GM18867 (cell line): Measurements from ENCODE around the gene ACCS.
A peak's percentile ranks its signal among the peaks of the same experiment; 100 is the strongest.

Experiments used
- ATAC-seq: cut with Tn5 transposase; IDR thresholded peaks from one replicate; pipeline ENCODE4 v1.9.1; 2021; ENCODE audit warnings: mild to moderate bottlenecking, moderate library complexity; ENCODE audit not compliant: unreplicated experiment

ACCS gene

GRCh38 chr11:44085330-44085729, 19.3 kb downstream of the ACCS start:
- ATAC-seq: no peak

- no peak for ATAC-seq
Measured at GRCh38 chr11:44088377-44088776, 22.3 kb downstream of the ACCS start.

DNA sequence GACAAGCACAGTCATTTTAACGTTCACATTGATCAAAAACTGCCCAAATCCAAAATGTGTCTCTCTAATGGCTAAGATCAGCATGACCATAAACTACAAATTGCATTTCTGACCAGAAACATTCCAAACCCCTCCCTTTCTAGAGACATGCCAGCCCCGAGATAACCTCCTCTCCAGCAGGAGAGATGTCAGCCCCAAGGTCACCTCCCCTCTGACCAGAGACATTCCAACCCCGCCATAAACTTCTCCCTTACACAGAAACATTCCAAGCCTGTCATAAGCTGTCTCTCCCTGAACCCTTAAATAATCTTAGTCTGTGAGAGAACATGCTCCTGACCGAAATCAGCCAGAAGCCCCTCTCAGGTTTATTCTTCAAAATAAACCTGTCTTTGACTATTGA, 22.8 kb downstream of the ACCS start:
- ATAC-seq: no peak

DNA sequence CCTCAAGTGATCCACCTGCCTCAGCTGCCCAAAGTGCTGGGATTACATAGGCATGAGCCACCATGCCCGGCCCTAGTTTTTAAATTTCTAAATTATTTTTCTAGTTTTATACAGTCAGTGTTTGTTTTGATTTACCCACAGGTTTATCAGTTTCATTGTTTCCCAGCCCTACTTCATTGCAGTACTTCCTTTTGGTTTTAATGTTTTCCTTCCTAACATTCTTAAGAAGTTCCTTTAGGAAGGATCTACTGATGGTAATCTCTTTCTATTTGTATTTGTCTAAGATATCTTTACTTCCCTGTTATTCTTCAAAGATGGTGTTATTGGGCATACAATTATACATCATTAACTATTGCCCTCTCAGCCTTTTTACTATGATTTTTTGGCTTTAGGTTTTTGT, 24.5 kb downstream of the ACCS start:
- no peak for ATAC-seq

DNA sequence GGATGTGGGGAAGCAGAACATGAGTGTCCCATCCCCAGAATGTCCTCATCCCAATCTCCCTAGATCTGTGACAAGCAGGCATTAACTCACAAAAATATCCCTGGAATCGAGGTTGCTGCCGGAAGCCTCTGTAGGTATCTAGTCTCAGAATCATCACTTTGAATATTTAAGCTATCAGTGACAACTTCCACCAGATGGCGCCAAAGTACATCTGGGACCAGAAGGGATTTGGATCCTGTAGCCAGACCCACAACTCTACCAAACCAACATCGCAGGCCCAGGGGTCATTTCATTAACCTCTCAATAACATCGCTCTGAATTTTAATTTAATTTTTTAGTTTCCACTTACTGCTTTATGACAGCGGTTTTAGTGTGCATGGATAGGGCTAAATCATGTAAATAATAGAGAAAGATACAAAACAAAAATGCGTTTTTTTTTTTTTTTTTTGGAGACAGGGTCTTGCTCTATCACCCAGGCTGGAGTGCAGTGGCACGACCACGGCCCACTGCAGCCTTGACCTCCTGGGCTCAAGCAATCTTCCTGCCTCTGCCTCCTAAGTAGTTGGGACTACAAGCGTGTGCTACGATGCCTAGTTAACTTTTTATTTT, 28.3 kb downstream of the ACCS start:
- peak; percentile 33 for ATAC-seq

- ATAC-seq: peak; percentile 96
Measured at GRCh38 chr11:44095506-44096359, 29.7 kb downstream of the ACCS start, which contains the start of gene EXT2. Gene EXT2 (plus strand): TSS chr11:44095678. CDS start chr11:44107713, 12,035 bp downstream.

GRCh38 chr11:44096360-44097185, 30.5 kb downstream of the ACCS start:
- ATAC-seq: no peak

DNA sequence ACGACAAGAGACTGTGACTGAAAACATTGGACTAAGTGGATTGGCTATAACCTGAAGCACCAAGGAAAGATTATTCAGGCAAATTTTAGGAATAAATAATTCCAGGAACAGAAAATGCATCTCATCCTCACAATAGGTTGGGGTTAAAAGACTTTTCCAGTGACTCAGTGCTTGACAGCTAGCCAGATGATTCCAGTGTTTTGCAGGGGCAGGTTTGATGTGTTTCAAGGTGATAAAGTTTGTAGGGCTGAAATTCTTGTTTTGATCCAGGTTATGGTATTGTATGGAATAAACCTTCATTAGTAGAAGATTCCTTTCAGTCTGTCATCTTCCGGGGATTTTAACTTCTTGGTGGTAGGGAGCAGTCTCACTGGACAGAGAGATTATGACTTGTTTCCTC, 31.8 kb downstream of the ACCS start:
- no peak for ATAC-seq

GRCh38 chr11:44101098-44101497, 35.0 kb downstream of the ACCS start:
- no peak for ATAC-seq

GRCh38 chr11:44104481-44105294, 38.6 kb downstream of the ACCS start:
- ATAC-seq: peak; percentile 41

DNA sequence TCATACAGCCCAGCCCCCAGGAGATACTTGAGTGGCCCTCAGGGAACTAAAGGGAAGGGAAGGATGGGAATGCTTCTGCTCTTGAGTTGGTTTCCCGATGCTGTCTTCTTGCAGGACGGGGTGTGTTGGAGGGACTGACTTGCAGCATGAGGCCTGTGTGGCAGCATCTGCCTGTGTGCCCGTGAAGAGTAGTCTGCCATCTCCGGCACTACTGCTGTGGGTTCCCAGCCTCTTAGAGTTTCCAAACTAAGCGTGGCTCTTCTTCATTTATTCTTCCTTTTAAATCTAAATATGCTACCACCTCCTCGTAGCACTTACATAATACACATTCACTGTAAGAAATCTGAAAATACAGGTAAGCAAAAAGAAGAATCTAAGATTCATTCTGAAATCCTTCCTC, 42.2 kb downstream of the ACCS start:
- no peak for ATAC-seq

- ATAC-seq: peak; percentile 93
Measured at GRCh38 chr11:44110231-44110679, 44.2 kb downstream of the ACCS start.

GRCh38 chr11:44112091-44112821, 46.2 kb downstream of the ACCS start:
- no peak for ATAC-seq

DNA sequence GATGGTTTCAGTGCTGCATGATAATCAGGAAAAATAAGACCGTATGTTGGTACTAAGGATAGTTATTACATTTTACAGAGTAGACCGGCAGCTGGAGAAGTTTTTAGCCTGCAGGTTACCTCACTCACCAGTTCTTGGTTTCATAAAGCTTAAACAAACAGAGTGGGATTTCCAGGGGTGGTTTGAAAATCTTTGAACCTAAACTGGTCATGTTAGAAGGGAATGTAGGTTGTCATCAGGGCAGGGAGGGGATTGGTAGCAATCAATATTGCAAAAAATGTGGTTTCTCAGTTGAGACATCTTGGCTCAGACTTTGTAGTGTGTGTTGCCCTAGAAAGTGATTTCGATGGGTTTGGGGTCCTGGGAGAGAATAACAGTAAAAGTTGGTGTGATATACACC, 46.9 kb downstream of the ACCS start:
- no peak for ATAC-seq

DNA sequence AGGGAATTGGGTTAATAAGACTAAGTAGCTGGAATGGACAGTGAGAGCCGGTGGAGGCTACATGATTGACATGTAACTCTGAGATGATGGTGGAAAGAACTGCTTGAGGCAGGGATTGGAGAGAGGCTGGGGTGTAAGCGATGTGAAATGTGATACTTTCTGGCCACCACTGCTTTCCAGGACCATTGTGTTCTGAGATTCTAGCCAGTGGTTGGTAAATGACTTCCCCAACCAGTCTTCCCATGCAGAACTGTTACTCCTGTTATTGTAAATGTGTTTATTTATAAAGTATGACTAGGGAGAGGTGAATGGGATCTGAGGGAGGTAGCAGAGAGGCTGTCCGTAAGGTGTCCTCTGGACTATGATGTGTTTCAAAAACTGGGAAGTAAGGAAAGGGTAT, 47.5 kb downstream of the ACCS start:
- ATAC-seq: no peak

- ATAC-seq: no peak
Measured at GRCh38 chr11:44116234-44116830, 50.3 kb downstream of the ACCS start.

GRCh38 chr11:44120169-44120568, 54.1 kb downstream of the ACCS start:
- ATAC-seq: no peak

- no peak for ATAC-seq
Measured at GRCh38 chr11:44125598-44125997, 59.5 kb downstream of the ACCS start.

DNA sequence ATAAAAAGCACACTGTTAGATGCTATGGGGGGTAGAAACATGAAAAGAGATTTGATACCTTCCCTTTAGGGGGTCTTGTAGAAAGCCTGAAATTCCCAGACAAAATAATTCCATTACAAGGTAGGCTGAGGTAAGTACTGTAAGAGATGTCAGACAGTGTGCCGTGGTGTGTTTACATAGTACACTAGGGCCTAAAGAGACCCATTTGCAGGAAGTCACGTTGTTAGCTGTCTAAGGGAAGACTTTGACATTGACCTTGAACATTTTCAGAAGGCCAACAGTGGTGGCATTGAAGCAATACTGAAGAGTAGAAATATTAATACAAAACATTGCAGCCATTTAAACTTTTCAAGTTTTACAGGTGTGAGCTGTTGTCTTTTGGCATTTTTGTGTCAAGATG, 60.2 kb downstream of the ACCS start:
- ATAC-seq: no peak

- ATAC-seq: no peak
Measured at GRCh38 chr11:44127130-44127529, 61.1 kb downstream of the ACCS start.
